ENCODE results near the gene OTOP1.
"Not testable (repeated sequence)": the region's sequence is repeated elsewhere in the genome, so short reads cannot be mapped to it uniquely, and the experiment has no call there.

OTOP1 gene

DNA sequence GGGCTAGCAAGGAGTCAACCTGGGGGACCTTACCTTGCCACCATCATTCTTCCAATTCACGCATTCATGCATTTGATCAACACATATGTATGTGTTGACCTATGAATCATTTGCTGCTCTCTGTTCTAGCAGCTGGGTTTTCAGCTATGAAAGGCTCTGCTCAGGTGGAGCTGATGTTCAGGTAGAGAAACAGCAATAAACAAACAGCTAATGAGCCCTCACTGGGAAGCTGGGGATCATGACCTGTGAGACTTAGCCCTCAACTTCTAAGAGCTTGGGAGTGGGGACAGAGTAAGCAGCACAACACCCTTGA, 1.6 kb upstream of the OTOP1 start:
- no peak for DNase-seq

GRCh38 chr4:4227510-4228355, 1.0 kb upstream of the OTOP1 start:
- no peak for DNase-seq

DNA sequence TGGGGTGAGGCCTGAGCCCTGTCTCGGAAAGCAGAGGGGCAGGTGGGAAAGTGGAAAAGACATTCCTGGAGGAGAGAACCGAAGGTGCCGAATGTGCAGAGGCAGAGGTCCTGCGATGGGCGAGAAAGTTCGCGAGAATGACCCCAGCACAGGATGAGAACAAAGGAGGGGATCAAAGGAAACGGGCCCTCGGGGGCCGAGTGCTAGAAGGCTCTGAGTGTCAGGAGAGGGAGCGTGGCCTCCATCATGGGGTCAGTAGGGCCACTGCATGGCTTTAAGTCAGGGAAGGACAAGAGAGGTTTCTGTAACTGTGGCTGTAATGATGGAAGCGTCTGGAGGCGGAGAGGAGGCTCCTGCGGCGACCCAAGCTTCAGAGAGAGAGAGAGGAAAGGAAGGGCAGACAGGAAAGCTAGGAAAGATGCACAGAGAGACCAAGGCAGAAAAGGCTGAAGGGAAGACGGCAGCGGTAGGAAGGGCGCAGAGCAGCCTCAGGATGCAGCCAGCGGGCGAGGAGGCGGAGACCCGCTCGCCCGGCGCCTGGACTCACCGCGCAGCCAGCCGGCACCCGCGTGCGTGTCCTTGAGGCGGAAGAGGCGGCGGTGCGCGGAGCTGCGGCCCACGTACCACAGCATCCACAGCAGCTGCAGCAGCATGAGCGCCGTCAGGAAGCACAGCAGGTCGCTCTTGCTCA, 669 bp downstream of the OTOP1 start:
- no peak for DNase-seq

DNA sequence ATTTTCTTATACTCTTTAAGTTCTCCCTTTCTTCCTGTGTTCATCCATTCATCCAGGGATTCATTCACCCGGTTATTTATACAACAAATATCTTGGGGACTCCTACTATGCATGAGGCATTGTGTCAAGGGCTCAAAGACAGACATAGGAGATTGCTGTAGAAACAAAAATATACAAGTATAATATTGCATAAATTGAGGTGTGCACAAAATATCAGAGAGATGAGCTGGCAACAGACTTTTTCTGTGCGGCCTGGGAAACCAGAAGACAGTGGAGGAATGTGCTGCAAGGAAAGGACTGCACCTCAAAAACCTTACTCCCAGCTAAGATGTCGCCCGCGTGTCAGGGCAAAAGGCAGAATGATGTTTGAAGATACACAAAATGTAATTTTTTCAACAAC, 9.6 kb downstream of the OTOP1 start:
- no peak for DNase-seq

DNA sequence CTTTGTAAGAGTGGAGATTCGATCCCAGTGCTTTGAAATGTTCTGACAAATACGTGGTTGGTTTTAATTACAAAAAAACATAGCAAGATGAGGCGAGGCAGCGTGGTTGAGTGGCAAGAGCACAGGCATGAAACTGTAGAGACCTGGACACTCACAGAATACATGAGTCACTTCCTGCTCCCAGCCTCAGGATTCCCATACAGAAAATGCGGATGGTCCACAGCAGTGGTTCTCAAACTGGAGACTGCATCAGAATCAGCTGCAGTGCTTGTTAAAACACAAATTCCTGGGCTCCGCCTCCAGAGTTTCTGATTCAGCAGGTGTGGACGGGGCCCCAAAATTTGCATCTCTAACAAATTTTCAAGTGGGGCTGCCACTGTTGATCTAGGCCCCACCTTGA, 10.1 kb downstream of the OTOP1 start:
- DNase-seq, result no peak

GRCh38 chr4:4213674-4214073, 13.1 kb downstream of the OTOP1 start:
- DNase-seq, result not testable (repeated sequence)

DNA sequence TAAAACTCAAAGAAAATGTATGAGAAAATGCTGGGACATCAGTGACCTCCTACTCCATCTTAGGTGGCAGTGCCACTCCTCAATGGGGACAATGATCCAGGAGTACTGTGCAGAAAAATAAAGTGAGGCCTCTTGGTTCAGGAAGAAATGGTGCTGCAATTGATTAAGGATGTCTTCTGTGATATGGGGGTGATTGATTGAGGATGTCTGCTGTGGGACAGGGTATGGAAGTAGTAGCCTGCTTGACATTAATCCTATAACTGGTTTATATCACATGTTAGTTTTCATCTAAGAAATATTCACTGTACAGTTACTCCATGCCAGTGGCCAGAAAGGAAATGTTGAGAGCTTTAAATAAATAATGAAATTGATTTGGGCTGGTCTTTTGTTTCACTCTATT, 20.5 kb downstream of the OTOP1 start:
- no peak for DNase-seq

DNA sequence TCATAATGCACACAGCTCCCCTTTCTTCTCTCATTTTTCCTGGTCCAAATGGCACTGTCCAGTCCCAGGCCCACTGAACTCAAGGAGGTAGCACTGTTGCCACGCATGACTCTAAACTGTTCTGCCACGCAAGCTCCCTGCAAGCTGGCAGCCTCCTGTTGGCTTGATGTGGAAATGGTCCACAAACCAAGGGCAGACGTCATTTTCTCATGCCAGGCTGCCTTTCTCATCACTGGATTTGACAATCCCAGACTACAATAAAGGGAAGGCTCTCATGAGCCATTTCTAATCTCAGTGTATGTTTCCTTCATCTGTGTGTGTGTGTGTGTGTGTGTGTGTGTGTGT, 22.4 kb downstream of the OTOP1 start:
- DNase-seq, result no peak

DNA sequence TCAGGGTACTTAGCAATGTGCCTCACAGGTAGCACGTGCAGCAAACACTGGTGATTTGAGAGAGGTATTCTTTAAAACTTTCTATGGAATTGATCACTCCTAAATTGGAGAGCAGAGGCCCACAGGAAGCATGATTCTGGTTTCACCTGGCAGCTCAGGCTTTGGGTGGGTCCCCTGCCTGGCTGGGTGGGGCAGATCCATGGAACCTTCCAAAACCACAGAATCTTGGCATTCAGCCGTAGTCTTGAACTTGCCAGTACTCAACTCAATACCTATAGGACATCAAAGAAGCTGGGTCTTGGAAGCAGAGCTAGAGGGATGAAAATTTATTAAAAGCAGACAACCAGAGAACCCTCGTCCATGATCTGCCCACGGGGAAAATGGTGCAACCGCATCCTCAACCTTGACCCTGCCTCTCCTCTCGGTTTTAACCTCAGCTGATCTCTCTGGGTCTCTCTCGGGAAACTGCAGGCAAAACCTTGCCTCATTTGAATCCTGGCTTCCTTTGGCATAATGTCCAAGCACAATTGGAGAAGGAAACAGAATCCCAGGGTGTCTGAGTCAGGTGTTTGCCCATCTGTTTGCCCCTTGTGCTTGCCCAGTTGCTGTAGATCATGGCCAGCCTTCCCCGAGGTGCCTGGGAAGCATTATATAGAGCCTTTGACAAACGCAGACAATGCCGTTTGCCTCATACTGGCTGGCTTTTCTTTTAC, 22.9 kb downstream of the OTOP1 start:
- no peak for DNase-seq

GRCh38 chr4:4202510-4202909, 24.2 kb downstream of the OTOP1 start:
- no peak for DNase-seq

DNA sequence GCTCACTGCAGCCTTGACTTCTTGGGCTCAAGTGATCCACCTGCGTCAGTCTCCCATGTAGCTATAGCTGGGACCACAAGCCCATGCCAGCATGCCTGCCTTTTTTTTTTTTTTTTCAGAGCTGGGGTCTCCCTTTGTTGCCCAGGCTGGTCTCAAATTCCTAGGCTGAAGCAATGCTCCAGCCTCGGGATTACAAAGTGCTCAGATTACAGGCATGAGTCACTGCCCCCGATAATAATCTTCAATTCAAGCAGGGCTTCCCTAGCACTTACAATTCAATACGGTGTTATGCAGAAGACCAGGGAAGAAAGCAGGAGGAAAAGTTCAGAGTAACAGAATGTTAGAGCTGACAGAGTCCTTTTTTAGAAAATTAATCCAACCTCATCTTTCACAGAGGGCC, 26.1 kb downstream of the OTOP1 start:
- no peak for DNase-seq

DNA sequence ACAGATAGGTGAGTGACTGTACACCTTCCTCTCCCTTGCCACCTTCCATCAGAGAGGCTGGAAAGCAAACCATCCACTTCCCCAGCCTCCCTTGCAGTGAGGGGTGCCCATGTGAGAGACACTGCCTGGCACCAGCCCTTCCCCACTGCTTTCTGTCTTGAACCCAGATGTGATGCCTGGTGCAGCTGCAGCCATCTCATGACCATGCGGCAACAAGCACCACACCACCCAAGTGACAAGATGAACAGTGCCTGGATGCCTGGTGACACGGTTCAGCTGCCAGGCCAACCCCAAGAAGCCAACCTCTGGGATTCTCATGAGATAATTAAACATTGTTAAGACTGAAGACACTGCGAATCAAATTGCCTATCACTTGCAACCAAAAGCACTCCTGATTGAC, 31.4 kb downstream of the OTOP1 start:
- no peak for DNase-seq

- not testable (repeated sequence) for DNase-seq
Measured at GRCh38 chr4:4188557-4188956, 38.2 kb downstream of the OTOP1 start.

DNA sequence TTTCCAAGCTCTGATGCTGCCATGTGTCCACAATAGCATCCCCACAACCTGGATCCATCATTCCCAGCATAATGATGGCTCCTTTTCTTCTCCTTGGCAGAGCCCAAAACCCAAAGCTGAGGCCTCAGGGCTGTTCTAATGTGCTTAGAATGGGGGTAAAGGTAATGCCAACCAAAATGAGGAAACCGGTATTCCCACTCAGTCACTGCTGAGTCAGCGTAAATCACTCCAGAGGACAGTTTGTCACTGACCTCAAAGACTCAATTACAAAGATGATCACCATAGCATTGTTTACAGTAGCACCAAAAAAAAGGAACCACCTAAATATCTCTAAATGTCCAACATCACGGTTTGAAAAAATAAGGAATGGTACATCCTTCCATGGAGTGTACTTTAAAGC, 41.2 kb downstream of the OTOP1 start:
- DNase-seq, result peak; percentile 10 to 24 (median 21)

GRCh38 chr4:4182835-4183568, 43.7 kb downstream of the OTOP1 start:
- DNase-seq, result peak; percentile 36 to 59 (median 39)

- no peak for DNase-seq
Measured at GRCh38 chr4:4170596-4171150, 56.1 kb downstream of the OTOP1 start.

DNA sequence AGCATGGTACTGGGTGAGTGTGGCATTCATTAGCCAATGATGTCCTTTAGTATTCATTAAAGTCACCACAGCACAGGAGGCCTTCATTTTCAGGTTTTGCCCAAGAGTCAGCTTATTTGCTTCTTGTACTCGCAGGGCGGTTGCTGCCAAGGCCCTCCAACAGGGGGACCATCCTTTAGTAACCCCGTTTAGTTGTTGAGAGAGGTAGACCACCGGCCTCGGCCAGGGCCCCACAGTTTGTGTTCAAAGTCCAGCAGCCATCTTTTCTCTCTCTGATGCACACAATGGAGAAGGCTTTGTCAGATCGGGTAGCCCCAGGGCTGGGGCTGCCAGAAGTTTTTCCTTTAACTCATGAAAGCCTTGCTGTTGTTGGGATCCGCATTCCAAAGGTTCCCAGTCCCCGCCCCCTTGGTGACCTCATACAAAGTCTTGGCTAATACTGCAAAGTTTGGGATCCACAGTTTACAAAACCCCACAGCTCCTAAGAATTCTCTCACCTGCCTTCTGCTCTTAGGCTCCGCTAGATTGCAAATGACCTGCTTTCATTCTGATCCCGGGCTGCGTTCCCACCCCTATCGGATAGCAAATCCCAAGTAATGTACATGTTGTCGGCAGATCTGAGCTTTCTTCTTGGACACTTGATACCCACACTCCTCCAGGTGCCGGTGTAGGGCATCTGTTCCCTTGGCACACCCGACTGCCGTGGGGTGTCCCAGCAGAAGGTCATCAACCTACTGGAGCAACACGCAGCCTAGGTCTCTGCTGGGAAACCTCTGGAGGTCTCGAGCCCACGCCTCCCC, 58.5 kb downstream of the OTOP1 start:
- not testable (repeated sequence) for DNase-seq

DNA sequence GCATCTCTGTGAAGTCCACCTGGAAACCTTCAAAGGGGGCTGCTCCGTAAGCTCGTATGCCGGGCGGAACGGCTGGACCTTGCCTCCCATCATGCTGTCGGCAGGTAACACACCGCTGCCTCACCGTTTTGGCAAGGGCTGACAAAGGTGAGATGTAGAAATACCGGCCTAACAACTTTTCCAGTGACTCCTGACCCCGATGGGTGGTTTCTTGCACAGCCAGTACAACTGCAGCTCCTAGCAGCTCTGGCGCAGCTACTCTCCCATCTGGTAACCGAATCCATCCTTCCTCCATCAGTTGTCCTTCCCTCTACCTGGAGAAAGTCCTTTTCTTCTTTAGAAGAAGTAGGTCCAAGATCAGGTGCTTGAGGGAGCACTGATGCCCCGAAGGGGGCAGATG, 59.7 kb downstream of the OTOP1 start:
- DNase-seq, result not testable (repeated sequence)

GRCh38 chr4:4165701-4166392, 60.9 kb downstream of the OTOP1 start:
- not testable (repeated sequence) for DNase-seq

DNA sequence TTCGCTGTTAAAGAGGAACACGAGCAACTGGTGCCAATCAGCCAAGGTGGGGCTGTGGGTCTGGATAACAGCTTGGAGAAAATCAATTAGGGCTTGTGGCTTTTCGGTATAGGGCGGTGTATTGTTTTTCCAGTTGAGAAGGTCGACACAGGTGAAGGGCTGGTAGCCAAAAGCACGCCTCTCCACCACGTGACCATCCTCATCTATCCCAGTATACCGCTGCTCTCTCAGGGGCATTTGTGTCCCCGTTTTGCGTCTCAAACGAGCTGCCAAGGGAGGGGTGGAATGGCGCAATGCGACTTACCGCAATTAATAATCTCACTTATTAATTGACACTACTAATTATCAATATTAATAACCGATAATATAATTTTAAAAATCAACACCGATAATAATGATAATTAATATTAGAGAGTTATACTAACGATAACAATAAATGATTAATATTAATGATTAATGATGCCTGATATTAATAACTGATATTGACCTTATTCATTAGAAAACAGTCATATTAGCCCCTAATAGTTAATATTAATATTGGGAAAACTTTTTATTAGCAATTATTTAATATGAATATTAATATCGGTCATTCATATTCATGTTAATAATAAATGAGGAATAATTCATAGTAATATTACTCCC, 62.1 kb downstream of the OTOP1 start:
- not testable (repeated sequence) for DNase-seq

- not testable (repeated sequence) for DNase-seq
Measured at GRCh38 chr4:4162186-4162585, 64.5 kb downstream of the OTOP1 start.
